Parathyroid adenoma (tissue), 2 donors: ENCODE results near the gene SPAG9.

ENCODE experiments used
- H2AFZ ChIP-seq: fragments of 300-600 bp; sonication (generic); one replicate; pipeline ENCODE4 v1.7.0; 2017; ENCODE audit warnings: antibody characterized with exemption, mild to moderate bottlenecking
- H3K27ac ChIP-seq: fragments of 300-600 bp; sonication (generic); one replicate; pipeline ENCODE4 v1.7.0; 2017
- H3K27me3 ChIP-seq: fragments of 300-600 bp; sonication (generic); one replicate; pipeline ENCODE4 v1.7.0; 2017; ENCODE audit warnings: low read length; ENCODE audit not compliant: control insufficient read depth, insufficient read depth
- H3K36me3 ChIP-seq: fragments of 300-600 bp; sonication (generic); one replicate; pipeline ENCODE4 v1.7.0; 2017; ENCODE audit warnings: low read length; ENCODE audit not compliant: control insufficient read depth, insufficient read depth
- H3K4me1 ChIP-seq: fragments of 300-600 bp; sonication (generic); one replicate; pipeline ENCODE4 v1.7.0; 2017; ENCODE audit warnings: control low read depth
- H3K4me2 ChIP-seq: fragments of 300-600 bp; sonication (generic); one replicate; pipeline ENCODE4 v1.7.0; 2017; ENCODE audit warnings: low read length
- H3K4me3 ChIP-seq: fragments of 300-600 bp; sonication (generic); one replicate; pipeline ENCODE4 v1.7.0; 2017; ENCODE audit warnings: low read depth, low read length
- H3K79me2 ChIP-seq: fragments of 300-600 bp; sonication (generic); one replicate; pipeline ENCODE4 v1.7.0; 2017; ENCODE audit warnings: control low read depth
- H3K9ac ChIP-seq: fragments of 300-600 bp; sonication (generic); one replicate; pipeline ENCODE4 v1.7.0; 2017; ENCODE audit warnings: mild to moderate bottlenecking
- H3K9me3 ChIP-seq: fragments of 300-600 bp; sonication (generic); one replicate; pipeline ENCODE4 v1.7.0; 2017; ENCODE audit warnings: low read length; ENCODE audit not compliant: control insufficient read depth
- TF ChIP-seq, protein P1 (sequence below): fragments of 300-600 bp; sonication (generic); IDR thresholded peaks from one replicate; pipeline ENCODE4 v1.7.0; 2017; ENCODE audit warnings: antibody characterized with exemption, mild to moderate bottlenecking
- donor health status: primary hyperparathyroidism.

The SPAG9 gene

DNA sequence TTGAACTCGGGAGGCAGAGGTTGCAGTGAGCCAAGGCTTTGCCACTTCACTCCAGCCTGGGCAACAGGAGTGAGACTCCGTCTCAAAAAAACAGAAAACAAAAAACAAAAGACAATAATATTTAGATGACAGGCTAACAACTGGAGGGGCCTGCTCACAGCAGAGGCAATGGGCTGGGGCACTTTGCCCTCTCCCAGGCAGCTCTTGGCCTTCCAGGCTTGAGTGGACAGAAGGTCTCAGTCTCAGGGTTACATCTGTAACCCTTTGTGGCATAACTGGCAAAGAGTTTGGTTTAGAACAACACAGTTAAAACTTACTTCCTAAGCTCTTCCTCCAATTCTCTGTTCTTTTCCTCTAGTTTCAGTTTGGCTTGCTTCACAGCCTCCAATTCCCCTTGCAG is 114.9 kb downstream of the SPAG9 start:
- H3K4me2 ChIP-seq, result no peak overlapping the region

DNA sequence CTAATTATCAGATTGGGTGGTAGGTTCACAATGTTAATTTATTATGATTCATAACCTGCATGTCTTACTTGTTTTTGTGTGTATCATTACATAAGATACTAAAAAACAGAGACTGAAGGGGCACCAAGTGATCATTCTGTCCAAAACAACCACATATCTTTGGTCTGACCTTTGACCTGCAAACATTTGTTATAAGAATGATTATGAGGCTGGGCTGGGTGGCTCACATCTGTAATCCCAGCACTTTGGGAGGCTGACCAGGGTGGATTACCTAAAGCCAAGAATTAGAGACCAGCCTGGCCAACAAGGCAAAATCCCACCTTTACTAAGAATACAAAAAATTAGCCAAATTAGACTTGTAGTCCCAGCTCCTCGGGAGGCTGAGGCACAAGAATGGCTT is 116.4 kb downstream of the SPAG9 start:
- TF ChIP-seq, protein P1, sequence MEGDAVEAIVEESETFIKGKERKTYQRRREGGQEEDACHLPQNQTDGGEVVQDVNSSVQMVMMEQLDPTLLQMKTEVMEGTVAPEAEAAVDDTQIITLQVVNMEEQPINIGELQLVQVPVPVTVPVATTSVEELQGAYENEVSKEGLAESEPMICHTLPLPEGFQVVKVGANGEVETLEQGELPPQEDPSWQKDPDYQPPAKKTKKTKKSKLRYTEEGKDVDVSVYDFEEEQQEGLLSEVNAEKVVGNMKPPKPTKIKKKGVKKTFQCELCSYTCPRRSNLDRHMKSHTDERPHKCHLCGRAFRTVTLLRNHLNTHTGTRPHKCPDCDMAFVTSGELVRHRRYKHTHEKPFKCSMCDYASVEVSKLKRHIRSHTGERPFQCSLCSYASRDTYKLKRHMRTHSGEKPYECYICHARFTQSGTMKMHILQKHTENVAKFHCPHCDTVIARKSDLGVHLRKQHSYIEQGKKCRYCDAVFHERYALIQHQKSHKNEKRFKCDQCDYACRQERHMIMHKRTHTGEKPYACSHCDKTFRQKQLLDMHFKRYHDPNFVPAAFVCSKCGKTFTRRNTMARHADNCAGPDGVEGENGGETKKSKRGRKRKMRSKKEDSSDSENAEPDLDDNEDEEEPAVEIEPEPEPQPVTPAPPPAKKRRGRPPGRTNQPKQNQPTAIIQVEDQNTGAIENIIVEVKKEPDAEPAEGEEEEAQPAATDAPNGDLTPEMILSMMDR, result no peak
- no peak overlapping the region for H3K4me3 ChIP-seq
- H3K36me3 ChIP-seq, result no peaks in the 10 kb centered on the region
- no peaks in the 10 kb centered on the region for H3K4me1 ChIP-seq
- H3K9ac ChIP-seq, result no peak overlapping the region
- no peaks in the 10 kb centered on the region for H3K9me3 ChIP-seq
- H3K27ac ChIP-seq, result no peak overlapping the region
- no peaks in the 10 kb centered on the region for H3K79me2 ChIP-seq
- no peak overlapping the region for H3K4me2 ChIP-seq
- no peak overlapping the region for H2AFZ ChIP-seq
- no peaks in the 10 kb centered on the region for H3K27me3 ChIP-seq

More for the DNA sequence above, 114.9 kb downstream of the SPAG9 start:
- Histone ChIP-seq H3K9me3 (no peaks in the 10 kb centered on the region), H3K27ac (no peak overlapping the region), H3K9ac (no peak overlapping the region), H3K4me3 (no peak overlapping the region), H2AFZ (no peak overlapping the region), H3K36me3 (no peaks in the 10 kb centered on the region), H3K79me2 (no peaks in the 10 kb centered on the region), H3K27me3 (no peaks in the 10 kb centered on the region), H3K4me1 (no peaks in the 10 kb centered on the region)
- TF ChIP-seq, protein P1, result no peak

GRCh38 chr17:51000835-51001638 is 119.6 kb downstream of the SPAG9 start:
- no peaks in the 10 kb centered on the region for H3K9me3 ChIP-seq
- H3K4me1 ChIP-seq, result no peaks in the 10 kb centered on the region
- H3K27ac ChIP-seq, result no peak overlapping the region
- no peak overlapping the region for H2AFZ ChIP-seq
- H3K4me3 ChIP-seq, result no peak overlapping the region
- H3K4me2 ChIP-seq, result no peak overlapping the region
- H3K36me3 ChIP-seq, result no peaks in the 10 kb centered on the region
- TF ChIP-seq, protein P1, result peak; percentile 59
- no peaks in the 10 kb centered on the region for H3K79me2 ChIP-seq
- H3K9ac ChIP-seq, result no peak overlapping the region
- H3K27me3 ChIP-seq, result no peaks in the 10 kb centered on the region

DNA sequence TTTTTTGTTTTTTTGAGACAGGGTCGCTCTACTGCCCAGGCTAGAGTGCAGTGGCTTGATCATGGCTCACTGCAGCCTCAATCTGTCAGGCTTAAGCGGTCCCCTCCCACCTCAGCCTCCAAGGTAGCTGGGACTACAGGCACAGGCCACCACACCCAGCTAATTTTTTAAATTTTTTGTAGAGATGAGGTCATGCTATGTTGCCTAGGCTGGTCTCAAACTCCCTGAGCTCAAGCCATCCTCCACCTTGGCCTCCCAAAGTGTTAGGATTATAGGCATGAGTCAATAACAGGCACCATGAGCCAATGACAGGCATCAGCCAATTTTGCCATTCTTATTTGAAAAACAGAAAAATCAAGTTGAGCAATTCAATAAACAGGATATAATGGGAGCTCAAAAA is 125.0 kb downstream of the SPAG9 start:
- H3K4me3 ChIP-seq, result no peak overlapping the region
- no peaks in the 10 kb centered on the region for H3K36me3 ChIP-seq
- TF ChIP-seq, protein P1, result no peak
- H3K9ac ChIP-seq, result no peak overlapping the region
- H3K79me2 ChIP-seq, result no peaks in the 10 kb centered on the region
- H2AFZ ChIP-seq, result no peak overlapping the region
- no peaks in the 10 kb centered on the region for H3K27me3 ChIP-seq
- H3K9me3 ChIP-seq, result no peaks in the 10 kb centered on the region
- H3K4me1 ChIP-seq, result no peaks in the 10 kb centered on the region
- H3K27ac ChIP-seq, result no peak overlapping the region
- H3K4me2 ChIP-seq, result no peak overlapping the region

GRCh38 chr17:50993544-50993943 is 127.1 kb downstream of the SPAG9 start:
- no peaks in the 10 kb centered on the region for H3K27me3 ChIP-seq
- no peak overlapping the region for H3K4me3 ChIP-seq
- no peak overlapping the region for H2AFZ ChIP-seq
- H3K9me3 ChIP-seq, result no peaks in the 10 kb centered on the region
- H3K4me2 ChIP-seq, result no peak overlapping the region
- no peak overlapping the region for H3K27ac ChIP-seq
- H3K9ac ChIP-seq, result no peak overlapping the region
- TF ChIP-seq, protein P1, result no peak
- no peaks in the 10 kb centered on the region for H3K4me1 ChIP-seq
- H3K36me3 ChIP-seq, result no peaks in the 10 kb centered on the region
- no peaks in the 10 kb centered on the region for H3K79me2 ChIP-seq
